Activated T-helper 1 cell treated with anti-CD3 and anti-CD28 coated beads, Interleukin-12 subunit alpha, Interleukin-12 subunit beta, Interleukin-2, Interleukin-4 antibody, amounts not matched to agents 30 ng/mL and 10 ng/mL and 1 ng/mL, durations not matched to agents 14 hours and 24 hours and 36 hours (primary cell): ENCODE measurements around the gene FAM107A. TPM values are rescaled to one million over a fixed set of nuclear protein-coding genes. Genes with fewer than 3 reads are reported as not detected.
A peak's percentile ranks its signal among the peaks of the same experiment; 100 is the strongest.

Source experiments
- DNase-seq: peaks from one replicate; pipeline ENCODE4 v3.0.0; 2021; ENCODE audit warnings: low spot score
- H3K27ac Mint-ChIP-seq: one replicate; pipeline ENCODE4 v1.8.0; 2021; ENCODE audit warnings: mild to moderate bottlenecking, mixed read lengths
- H3K27me3 Mint-ChIP-seq: one replicate; pipeline ENCODE4 v1.8.0; 2022; ENCODE audit warnings: mild to moderate bottlenecking, moderate library complexity, mixed read lengths; ENCODE audit not compliant: insufficient read depth
- H3K36me3 Mint-ChIP-seq: one replicate; pipeline ENCODE4 v1.8.0; 2021; ENCODE audit warnings: low read depth, mixed read lengths
- H3K4me1 Mint-ChIP-seq: one replicate; pipeline ENCODE4 v1.8.0; 2021; ENCODE audit warnings: low read depth, mixed read lengths
- H3K4me3 Mint-ChIP-seq: one replicate; pipeline ENCODE4 v1.8.0; 2021; ENCODE audit warnings: mild to moderate bottlenecking, moderate library complexity, mixed read lengths
- H3K9me3 Mint-ChIP-seq: one replicate; pipeline ENCODE4 v1.8.0; 2021; ENCODE audit warnings: mixed read lengths
- intact Hi-C: fragments of 100-400 bp; cut with micrococcal nuclease; formaldehyde crosslinking; loops from one replicate; pipeline ENCODE4 v1.15.1; 2024
- total RNA-seq: library from RNA; stranded (reverse); gene quantifications from 2 replicates; pipeline ENCODE4 v1.2.3, GENCODE V29; 2022

Gene FAM107A
- total RNA-seq, 1 donor from 2014 or later, result not detected

DNA sequence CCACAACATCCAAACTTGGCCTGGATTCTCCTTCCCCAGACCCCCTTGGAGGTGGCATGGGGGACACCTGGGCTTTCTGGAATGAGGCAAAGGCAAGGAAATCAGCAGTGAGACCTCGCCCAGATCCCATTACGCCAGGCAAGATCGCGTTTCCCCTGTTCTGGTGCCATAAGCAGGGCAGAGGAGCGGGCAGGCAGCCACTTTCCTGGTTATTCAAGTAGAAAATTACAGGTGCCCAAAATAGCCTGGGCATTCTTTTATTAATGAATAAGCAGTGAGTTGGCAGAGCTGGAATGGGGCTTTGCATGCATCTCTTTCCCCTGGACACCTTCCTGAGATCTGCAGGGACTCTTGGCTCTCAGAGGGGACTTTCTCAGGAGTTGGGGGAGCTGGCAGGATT lies 31.5 kb upstream of the FAM107A start:
- H3K27ac Mint-ChIP-seq, result no peak overlapping the region
- H3K4me1 Mint-ChIP-seq, result peaks cover 13% of the 10 kb centered on the region
- no peak overlapping the region for H3K4me3 Mint-ChIP-seq
- DNase-seq, result no peak
- H3K9me3 Mint-ChIP-seq, result no peaks in the 10 kb centered on the region
- intact Hi-C loops, result no loop called here
- peaks cover 2% of the 10 kb centered on the region for H3K27me3 Mint-ChIP-seq
- no peaks in the 10 kb centered on the region for H3K36me3 Mint-ChIP-seq

DNA sequence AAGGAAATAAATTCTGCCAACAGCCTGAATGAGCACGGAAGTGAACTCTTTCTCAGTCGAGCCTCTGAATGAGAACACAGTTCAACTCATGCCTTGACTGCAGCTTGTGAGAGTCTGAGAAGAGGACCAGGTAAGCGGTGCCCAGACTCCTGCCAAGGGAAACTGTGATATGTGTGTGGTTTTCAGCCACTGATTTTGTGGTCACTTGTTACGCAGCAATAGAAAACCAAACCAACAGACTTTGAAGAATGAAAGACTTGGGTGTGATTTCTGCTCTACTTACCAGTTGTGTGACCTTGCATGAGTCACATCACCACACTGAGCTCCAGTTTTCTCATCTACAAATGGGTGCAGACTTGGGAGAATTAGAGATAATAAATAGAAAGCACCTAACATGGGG lies 30.6 kb upstream of the FAM107A start:
- DNase-seq, result no peak
- H3K4me1 Mint-ChIP-seq, result peaks cover 13% of the 10 kb centered on the region
- H3K36me3 Mint-ChIP-seq, result no peaks in the 10 kb centered on the region
- peaks cover 2% of the 10 kb centered on the region for H3K27me3 Mint-ChIP-seq
- H3K4me3 Mint-ChIP-seq, result no peak overlapping the region
- no peaks in the 10 kb centered on the region for H3K9me3 Mint-ChIP-seq
- intact Hi-C loops, result no loop called here
- no peak overlapping the region for H3K27ac Mint-ChIP-seq

DNA sequence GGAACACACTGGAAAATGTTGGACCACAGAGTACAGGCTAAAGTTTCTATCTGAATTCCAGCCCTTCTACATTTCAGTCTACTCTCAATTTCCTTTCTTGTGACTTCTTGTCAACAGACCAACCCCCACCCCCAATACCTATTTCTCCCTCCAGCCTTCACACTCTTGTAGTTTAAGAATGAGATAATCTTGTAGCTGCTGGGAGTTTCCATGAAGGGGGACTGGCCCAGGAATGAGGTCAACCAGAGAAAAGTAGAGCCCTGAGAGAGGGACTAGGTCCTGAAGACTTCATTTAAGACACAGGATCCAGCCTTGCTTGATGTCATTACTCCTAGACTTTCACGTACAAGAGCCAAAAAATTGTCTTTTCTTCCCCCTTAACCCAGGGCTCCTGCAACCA lies 29.5 kb upstream of the FAM107A start:
- no peak for DNase-seq
- Mint-ChIP-seq H3K36me3 (no peaks in the 10 kb centered on the region), H3K4me1 (peaks cover 13% of the 10 kb centered on the region), H3K9me3 (no peaks in the 10 kb centered on the region), H3K27ac (no peak overlapping the region), H3K27me3 (peaks cover 2% of the 10 kb centered on the region), H3K4me3 (no peak overlapping the region)
- intact Hi-C loops, result no loop called here

DNA sequence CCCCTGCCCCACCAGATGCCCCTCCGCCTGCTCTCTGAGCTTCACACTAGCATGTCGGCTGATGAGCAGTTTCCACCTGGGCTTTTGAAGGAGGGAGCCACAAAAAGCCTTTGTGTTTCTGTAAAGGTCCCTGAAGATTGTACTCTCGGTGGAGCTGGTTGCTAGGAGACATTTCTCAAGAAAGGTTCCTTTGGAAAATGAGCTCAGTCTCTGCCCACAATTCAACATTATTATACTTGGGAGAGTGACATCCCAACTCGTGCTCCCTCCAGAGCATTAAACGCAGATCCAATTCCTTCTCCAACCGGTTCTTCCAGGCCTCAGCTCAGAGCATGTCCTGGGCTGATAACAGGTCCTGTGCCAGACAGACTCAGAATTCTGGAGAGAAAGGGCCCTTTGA lies 26.8 kb upstream of the FAM107A start:
- Mint-ChIP-seq H3K4me3 (no peak overlapping the region), H3K9me3 (no peaks in the 10 kb centered on the region), H3K27ac (no peak overlapping the region), H3K36me3 (no peaks in the 10 kb centered on the region), H3K4me1 (peaks cover 5% of the 10 kb centered on the region), H3K27me3 (peaks cover 4% of the 10 kb centered on the region)
- DNase-seq, result no peak
- intact Hi-C loops, result no loop called here

DNA sequence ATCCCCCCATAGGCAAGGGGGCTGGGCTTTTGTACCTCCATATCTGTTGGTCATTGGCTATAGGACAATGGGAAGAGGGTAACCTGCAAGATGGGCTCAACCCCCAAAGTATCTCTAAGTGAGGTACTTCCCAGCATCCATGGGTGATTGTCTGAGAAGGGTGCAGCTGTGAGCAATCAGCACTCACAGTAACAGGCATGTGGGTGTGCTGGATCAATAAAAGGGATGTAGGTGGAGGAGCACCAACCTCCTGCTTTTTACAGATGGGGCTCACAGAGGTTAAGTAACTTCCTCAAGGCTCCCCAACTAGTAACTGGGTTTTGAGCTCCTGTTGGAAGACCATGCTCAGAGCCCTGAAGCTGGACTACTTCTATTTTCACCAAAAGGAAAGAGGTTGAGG lies 26.4 kb upstream of the FAM107A start:
- no peaks in the 10 kb centered on the region for H3K9me3 Mint-ChIP-seq
- intact Hi-C loops, result no loop called here
- H3K27me3 Mint-ChIP-seq, result peaks cover 4% of the 10 kb centered on the region
- no peak overlapping the region for H3K4me3 Mint-ChIP-seq
- H3K36me3 Mint-ChIP-seq, result no peaks in the 10 kb centered on the region
- peaks cover 5% of the 10 kb centered on the region for H3K4me1 Mint-ChIP-seq
- no peak overlapping the region for H3K27ac Mint-ChIP-seq
- DNase-seq, result no peak

DNA sequence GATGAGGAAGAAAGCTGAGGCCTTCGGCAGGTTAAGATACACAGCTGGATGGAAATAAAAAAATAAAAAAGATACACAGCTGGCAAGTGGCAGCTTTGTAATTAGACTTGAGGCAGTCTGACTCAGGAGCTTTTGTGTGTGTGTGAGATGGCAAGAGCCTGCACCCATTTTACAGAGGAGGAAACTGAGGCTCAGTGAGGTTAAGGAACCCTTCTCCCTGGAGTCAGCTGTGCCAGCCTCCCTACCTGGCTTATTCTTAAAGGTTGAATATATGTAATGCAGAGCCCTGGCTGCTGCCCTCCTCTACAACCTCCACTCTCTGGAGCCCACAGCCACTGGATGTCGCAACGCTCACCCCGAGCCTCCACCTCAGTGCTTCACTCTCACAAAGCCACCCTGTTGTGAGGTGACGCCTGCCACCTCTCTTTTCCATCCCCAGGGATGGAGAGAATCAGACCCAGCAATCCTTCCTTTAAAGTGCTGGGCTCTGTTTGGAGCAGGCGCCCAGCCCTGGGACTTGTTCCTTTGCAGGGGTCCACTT lies 20.6 kb upstream of the FAM107A start:
- no peak for DNase-seq
- intact Hi-C loops, result no loop called here
- no peak overlapping the region for H3K4me3 Mint-ChIP-seq
- no peaks in the 10 kb centered on the region for H3K36me3 Mint-ChIP-seq
- no peaks in the 10 kb centered on the region for H3K4me1 Mint-ChIP-seq
- H3K27me3 Mint-ChIP-seq, result peaks cover 2% of the 10 kb centered on the region
- no peaks in the 10 kb centered on the region for H3K9me3 Mint-ChIP-seq
- no peak overlapping the region for H3K27ac Mint-ChIP-seq

DNA sequence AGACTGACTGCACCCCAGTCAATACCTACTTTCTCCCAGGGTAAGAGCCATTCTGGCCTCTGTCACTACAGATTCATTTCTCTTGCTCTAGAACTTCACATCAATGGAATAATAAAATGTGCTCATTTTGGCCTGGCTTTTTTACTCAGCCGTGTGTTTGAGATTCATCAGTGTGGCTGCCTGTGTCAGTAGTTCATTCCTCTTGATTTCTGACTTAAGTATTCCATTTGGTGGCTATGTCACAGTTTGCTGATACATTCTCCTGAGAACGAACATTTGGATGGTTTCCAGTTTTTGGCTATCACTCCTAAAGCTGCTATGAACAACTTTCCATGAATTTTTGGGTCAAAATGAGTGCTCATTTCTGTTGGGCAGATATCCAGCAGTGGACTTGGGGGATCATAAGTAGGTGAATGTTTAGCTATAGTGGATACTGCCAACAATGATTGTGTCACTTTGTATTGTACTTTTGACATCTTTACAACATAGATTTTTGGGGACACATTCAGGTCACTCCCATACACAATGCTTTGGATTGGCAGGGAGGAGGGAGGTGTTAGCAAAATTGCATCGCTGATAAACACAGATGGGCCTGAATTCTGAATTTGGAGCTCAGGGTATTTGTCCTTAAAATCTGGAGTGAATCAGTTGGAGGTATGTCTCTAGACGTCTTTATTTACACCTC lies 19.8 kb upstream of the FAM107A start:
- intact Hi-C loops, result no loop called here
- peaks cover 2% of the 10 kb centered on the region for H3K27me3 Mint-ChIP-seq

DNA sequence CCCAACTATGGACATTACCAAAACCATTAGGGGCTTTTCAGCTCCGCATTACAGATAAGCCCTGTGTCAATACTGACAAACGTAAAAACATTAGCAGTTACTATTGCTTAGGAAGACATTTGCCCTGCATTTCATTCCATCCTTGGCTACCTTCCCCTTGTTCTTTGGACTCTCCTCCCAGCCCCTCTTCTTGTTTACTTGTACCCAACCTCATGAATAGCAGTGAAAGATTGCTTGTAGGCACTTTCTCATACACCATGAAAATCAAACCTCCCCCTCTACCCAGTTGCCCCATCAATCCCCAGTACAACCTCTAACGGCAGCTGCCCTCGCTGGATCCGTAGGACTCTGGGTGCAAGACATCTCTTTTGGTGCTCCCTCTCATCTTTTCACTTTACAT lies 16.9 kb upstream of the FAM107A start:
- no peaks in the 10 kb centered on the region for H3K36me3 Mint-ChIP-seq
- H3K9me3 Mint-ChIP-seq, result no peaks in the 10 kb centered on the region
- no peaks in the 10 kb centered on the region for H3K4me1 Mint-ChIP-seq
- peaks cover 4% of the 10 kb centered on the region for H3K27me3 Mint-ChIP-seq
- intact Hi-C loops, result no loop called here
- DNase-seq, result no peak
- no peak overlapping the region for H3K4me3 Mint-ChIP-seq
- H3K27ac Mint-ChIP-seq, result no peak overlapping the region

More for the DNA sequence above, 19.8 kb upstream of the FAM107A start:
- no peak overlapping the region for H3K4me3 Mint-ChIP-seq
- no peaks in the 10 kb centered on the region for H3K9me3 Mint-ChIP-seq
- H3K4me1 Mint-ChIP-seq, result no peaks in the 10 kb centered on the region
- H3K36me3 Mint-ChIP-seq, result no peaks in the 10 kb centered on the region
- H3K27ac Mint-ChIP-seq, result no peak overlapping the region
- no peak for DNase-seq

DNA sequence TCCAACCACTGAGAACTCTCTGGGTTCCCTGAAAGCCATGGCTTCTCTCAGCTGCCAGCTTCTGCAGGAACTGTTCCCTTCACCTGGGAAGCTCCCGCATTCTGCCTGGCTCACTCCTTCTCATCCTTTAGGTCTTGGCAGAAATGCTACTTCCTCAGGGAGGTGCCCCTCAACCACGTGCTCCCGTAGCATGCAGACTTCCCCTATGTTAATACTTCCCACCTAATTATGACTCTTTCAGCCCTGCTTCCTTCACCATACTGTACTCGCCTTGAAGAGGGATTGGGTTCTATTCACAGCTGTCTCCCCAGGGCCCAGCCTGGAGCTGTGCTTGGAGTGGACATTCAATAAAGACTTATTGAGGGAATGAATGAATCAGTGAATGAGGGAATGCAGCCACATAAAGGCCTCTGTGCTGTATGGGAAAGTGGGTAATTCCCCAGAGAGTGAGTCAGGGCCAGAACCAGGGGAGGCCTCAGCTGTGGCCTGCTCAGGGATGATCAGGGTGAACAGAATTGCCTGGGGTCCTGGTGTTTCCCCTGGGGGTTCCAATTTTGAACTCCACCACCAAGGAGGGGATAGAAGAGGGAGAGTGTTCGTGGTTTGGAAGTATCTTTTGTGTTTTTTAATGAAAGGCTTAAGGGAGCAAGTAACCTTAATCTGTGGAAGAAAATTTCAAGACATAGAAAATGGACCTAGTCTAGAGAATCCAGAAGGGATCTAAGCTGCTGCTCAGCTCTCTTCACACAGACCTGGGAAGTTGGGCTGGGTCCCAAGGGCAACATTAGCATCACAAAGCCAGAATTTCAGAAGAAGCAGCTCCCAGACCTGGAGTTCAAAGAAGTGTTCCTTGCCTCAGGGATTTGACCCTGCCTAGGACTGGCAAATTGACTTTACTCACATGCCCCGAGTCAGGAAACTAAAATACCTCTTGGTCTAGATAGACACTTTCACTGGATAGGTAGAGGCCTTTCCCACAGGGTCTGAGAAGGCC lies 14.6 kb upstream of the FAM107A start:
- DNase-seq, result no peak
- no peak overlapping the region for H3K4me3 Mint-ChIP-seq
- no peaks in the 10 kb centered on the region for H3K4me1 Mint-ChIP-seq
- no peak overlapping the region for H3K27ac Mint-ChIP-seq
- intact Hi-C loops, result no loop called here
- H3K9me3 Mint-ChIP-seq, result no peaks in the 10 kb centered on the region
- peaks cover 24% of the 10 kb centered on the region for H3K27me3 Mint-ChIP-seq
- H3K36me3 Mint-ChIP-seq, result no peaks in the 10 kb centered on the region

DNA sequence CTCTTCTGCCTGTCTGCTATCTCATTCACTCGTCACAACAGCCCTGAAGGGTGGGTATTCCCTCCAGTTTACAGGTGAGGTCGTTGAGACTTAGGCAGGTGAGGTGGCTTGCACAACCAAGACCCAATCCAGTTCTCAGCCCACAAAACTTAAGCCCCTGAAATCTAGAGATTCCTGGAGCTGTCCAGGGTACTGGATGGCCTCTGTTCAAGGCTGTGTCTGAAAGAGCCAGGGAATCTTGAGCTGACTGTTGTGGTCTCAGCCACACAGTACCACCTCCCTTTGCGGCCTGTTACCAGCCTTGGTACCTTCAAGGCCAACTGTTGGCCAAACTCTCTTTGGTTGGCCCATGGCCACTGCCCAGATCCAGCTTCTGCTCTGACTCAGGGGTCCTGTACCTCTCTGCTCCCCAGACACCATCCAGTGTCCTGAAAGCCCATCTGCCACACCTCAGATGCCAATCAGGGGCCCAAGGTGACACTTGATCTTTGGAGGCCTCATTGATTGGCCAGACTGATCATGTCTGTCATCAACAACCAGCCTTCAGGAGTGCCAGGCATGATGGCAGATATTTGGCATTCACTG lies 10.9 kb upstream of the FAM107A start:
- H3K36me3 Mint-ChIP-seq, result peaks cover 3% of the 10 kb centered on the region
- peaks cover 22% of the 10 kb centered on the region for H3K4me1 Mint-ChIP-seq
- H3K9me3 Mint-ChIP-seq, result no peaks in the 10 kb centered on the region
- H3K27ac Mint-ChIP-seq, result no peak overlapping the region
- intact Hi-C loops, result no loop called here
- no peak for DNase-seq
- no peak overlapping the region for H3K4me3 Mint-ChIP-seq
- peaks cover 46% of the 10 kb centered on the region for H3K27me3 Mint-ChIP-seq

DNA sequence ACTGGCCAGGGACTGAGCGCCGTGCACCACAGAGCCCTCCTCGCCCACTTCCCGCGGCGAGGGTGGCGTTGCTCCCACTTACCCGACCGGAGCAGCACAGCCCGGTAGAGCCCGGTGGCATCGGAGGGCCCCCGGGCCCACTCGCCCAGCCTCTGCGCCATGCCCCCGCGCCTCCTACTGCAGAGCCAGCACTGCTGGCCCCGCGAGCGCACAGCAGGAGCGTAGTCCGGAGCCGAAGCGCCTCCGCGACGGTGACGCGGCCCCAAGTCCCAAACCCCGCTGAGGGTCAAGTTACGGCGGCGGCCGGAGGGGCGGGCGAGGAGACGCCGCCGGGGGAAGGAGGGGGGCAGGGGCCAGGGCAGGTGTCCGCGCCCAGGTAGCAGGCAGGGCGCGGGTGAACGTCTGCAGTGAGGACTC lies 9.6 kb upstream of the FAM107A start:
- Mint-ChIP-seq H3K9me3 (no peaks in the 10 kb centered on the region), H3K27me3 (peaks cover 46% of the 10 kb centered on the region), H3K4me1 (peaks cover 22% of the 10 kb centered on the region)

DNA sequence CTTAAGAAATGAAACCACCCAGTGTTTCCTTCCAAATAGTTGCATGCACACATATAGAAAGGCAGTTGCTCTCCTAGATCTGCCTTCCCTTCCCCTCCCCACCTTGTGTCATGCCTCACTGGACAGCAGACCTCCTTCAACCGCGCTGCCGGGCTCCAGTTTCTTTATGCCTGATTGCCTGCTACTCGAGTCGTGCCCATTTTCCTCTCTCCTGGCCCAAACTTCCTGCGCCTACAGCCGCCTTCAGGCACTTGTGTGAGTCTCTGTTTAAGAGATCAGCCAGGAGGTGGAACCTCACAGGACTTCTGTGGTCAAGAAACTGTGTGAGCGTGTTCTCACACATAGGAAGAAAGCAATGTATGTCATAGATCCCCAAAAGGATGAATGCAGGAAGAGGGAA lies 8.8 kb upstream of the FAM107A start:
- peaks cover 3% of the 10 kb centered on the region for H3K36me3 Mint-ChIP-seq
- peak overlapping the region; percentile 90 for H3K4me3 Mint-ChIP-seq
- H3K4me1 Mint-ChIP-seq, result peaks cover 22% of the 10 kb centered on the region
- H3K27ac Mint-ChIP-seq, result no peak overlapping the region
- H3K27me3 Mint-ChIP-seq, result peaks cover 48% of the 10 kb centered on the region
- no peak for DNase-seq
- intact Hi-C loops, result loop anchor here (1.0 kb wide), 1 partner anchor 18 kb away; no protein-coding TSS in a partner anchor
- H3K9me3 Mint-ChIP-seq, result no peaks in the 10 kb centered on the region

More for the DNA sequence above, 9.6 kb upstream of the FAM107A start:
- Mint-ChIP-seq H3K27ac (no peak overlapping the region), H3K4me3 (no peak overlapping the region), H3K36me3 (peaks cover 3% of the 10 kb centered on the region)
- intact Hi-C loops, result no loop called here
- DNase-seq, result no peak
